ENCODE measurements around the gene CDH8.

Gene CDH8

GRCh38 chr16:62036101-62036801, at the start of gene CDH8:
TSS of gene CDH8 (minus strand) at chr16:62036438. CDS start at chr16:62021403, 15,035 bp downstream.
- DNase-seq = no peak

GRCh38 chr16:62079236-62079635, 43.0 kb upstream of the CDH8 start:
- DNase-seq = no peak

- DNase-seq = no peak
These were observed 41.8 kb upstream of the CDH8 start for GRCh38 chr16:62077998-62078397.

- no peak for DNase-seq
These were observed 40.6 kb upstream of the CDH8 start for GRCh38 chr16:62076886-62077285.

- DNase-seq = no peak
These were observed 32.5 kb upstream of the CDH8 start for GRCh38 chr16:62068747-62069146.

GRCh38 chr16:62067981-62068380, 31.7 kb upstream of the CDH8 start:
- DNase-seq = no peak

GRCh38 chr16:62067182-62067581, 30.9 kb upstream of the CDH8 start:
- DNase-seq = no peak

- no peak for DNase-seq
These were observed 30.5 kb upstream of the CDH8 start for GRCh38 chr16:62066747-62067146.

GRCh38 chr16:62064173-62064572, 27.9 kb upstream of the CDH8 start:
- no peak for DNase-seq

GRCh38 chr16:62060089-62060488, 23.9 kb upstream of the CDH8 start:
- no peak for DNase-seq

- DNase-seq = no peak
These were observed 23.3 kb upstream of the CDH8 start for GRCh38 chr16:62059527-62059926.

GRCh38 chr16:62058412-62058811, 22.2 kb upstream of the CDH8 start:
- no peak for DNase-seq

GRCh38 chr16:62051942-62052341, 15.7 kb upstream of the CDH8 start:
- DNase-seq = no peak

GRCh38 chr16:62050793-62051192, 14.6 kb upstream of the CDH8 start:
- DNase-seq = no peak

GRCh38 chr16:62046801-62047200, 10.6 kb upstream of the CDH8 start:
- DNase-seq = no peak

GRCh38 chr16:62041401-62041800, 5.2 kb upstream of the CDH8 start:
- DNase-seq = no peak

GRCh38 chr16:62038646-62039045, 2.4 kb upstream of the CDH8 start:
- DNase-seq = no peak

GRCh38 chr16:62038225-62038624, 2.0 kb upstream of the CDH8 start:
- no peak for DNase-seq

GRCh38 chr16:62036802-62037135, 531 bp upstream of the CDH8 start:
- DNase-seq = no peak

GRCh38 chr16:62035115-62036092, 834 bp downstream of the CDH8 start:
- no peak for DNase-seq

GRCh38 chr16:62034231-62035114, 1.8 kb downstream of the CDH8 start:
- DNase-seq = no peak

- no peak for DNase-seq
These were observed 3.2 kb downstream of the CDH8 start for GRCh38 chr16:62033065-62033464.

GRCh38 chr16:62029947-62030346, 6.3 kb downstream of the CDH8 start:
- DNase-seq = no peak

All from DMS 273 treated with DMSO at 0.1 percent for 48 hours (cell line).